ENCODE measurements around the gene KCNQ1.

The KCNQ1 gene

GRCh38 chr11:2532704-2533586, 88.1 kb downstream of the KCNQ1 start:
- peak in 55 of 56 donors; percentile 26 to 92 (median 71) for DNase-seq

- DNase-seq: peak in 2 of 56 donors; percentile 16 to 21
Observed at GRCh38 chr11:2533587-2534133, 88.9 kb downstream of the KCNQ1 start.

GRCh38 chr11:2534134-2534956, 89.5 kb downstream of the KCNQ1 start:
- no peak for DNase-seq

GRCh38 chr11:2534957-2535672, 90.3 kb downstream of the KCNQ1 start:
- no peak for DNase-seq

- DNase-seq: no peak
Observed at GRCh38 chr11:2535673-2536439, 91.0 kb downstream of the KCNQ1 start.

- DNase-seq: no peak
Observed at GRCh38 chr11:2536440-2536989, 91.7 kb downstream of the KCNQ1 start.

- no peak for DNase-seq
Observed at GRCh38 chr11:2537010-2537705, 92.3 kb downstream of the KCNQ1 start.

GRCh38 chr11:2537896-2538724, 93.3 kb downstream of the KCNQ1 start:
- no peak for DNase-seq

GRCh38 chr11:2538951-2539350, 94.1 kb downstream of the KCNQ1 start:
- no peak for DNase-seq

- no peak for DNase-seq
Observed at GRCh38 chr11:2539371-2540222, 94.8 kb downstream of the KCNQ1 start.

GRCh38 chr11:2540223-2540991, 95.6 kb downstream of the KCNQ1 start:
- DNase-seq: no peak

- DNase-seq: no peak
Observed at GRCh38 chr11:2540992-2541680, 96.3 kb downstream of the KCNQ1 start.

- no peak for DNase-seq
Observed at GRCh38 chr11:2541881-2542361, 97.1 kb downstream of the KCNQ1 start.

- DNase-seq: no peak
Observed at GRCh38 chr11:2542406-2542805, 97.6 kb downstream of the KCNQ1 start.

GRCh38 chr11:2547806-2548205, 103.0 kb downstream of the KCNQ1 start:
- DNase-seq: no peak

- DNase-seq: no peak
Observed at GRCh38 chr11:2548596-2548995, 103.8 kb downstream of the KCNQ1 start.

Measured in amygdala (tissue), 56 donors.